A549 (cell line): ENCODE results near the gene TJP3. TPM values are rescaled to one million over a fixed set of nuclear protein-coding genes. Genes with fewer than 3 reads are reported as not detected.

Experiments used
- ATAC-seq, 2 experiments: fragments of 200-7000 bp in 1 of 2; fragments of >200 bp in 1 of 2; cut with Nextera tagmentation in 1 of 2; cut with Tn5 transposase in 1 of 2; 3 replicates each; pipeline versions ENCODE4 v1.8.0 to v1.9.1; 2018 to 2020; ENCODE audit warnings: mild to moderate bottlenecking in 1 of 2, moderate library complexity in 1 of 2
- CTCF ChIA-PET: fragments of 300-600 bp; sonication (Branson Sonifier 250); formaldehyde crosslinking; extraction: SDS; loops from one replicate; lab custom pipeline; 2021; ENCODE audit warnings: antibody characterized with exemption, inconsistent platforms; lab: Yijun Ruan, JAX
- POLR2A ChIA-PET: fragments of 350-600 bp; formaldehyde crosslinking; extraction: SDS; loops from one replicate; lab custom pipeline; 2021; ENCODE audit warnings: antibody characterized with exemption, inconsistent platforms; lab: Yijun Ruan, JAX
- DNase-seq, 2 experiments: peaks; one replicate each; pipeline versions ENCODE4 v3.0.0 to v3.0.0-alpha.2; 2011 to 2016; ENCODE audit warnings: low read depth in 1 of 2, low spot score in 1 of 2
- FAIRE-seq: peaks from 2 replicates; lab custom pipeline; 2011; peaks lifted over from hg19 to GRCh38; lab: Jason Lieb, UNC
- H3K27ac ChIP-seq, 2 experiments: fragments of >200 bp; sonication (Bioruptor Twin); formaldehyde crosslinking; 3 replicates each; pipeline ENCODE4 v1.5.1; 2016 to 2017
- H3K4me1 ChIP-seq: fragments of >200 bp; sonication (Bioruptor Twin); formaldehyde crosslinking; 3 replicates; pipeline ENCODE4 v1.6.1; 2016
- H3K4me2 ChIP-seq: fragments of >200 bp; sonication (Bioruptor Twin); formaldehyde crosslinking; 3 replicates; pipeline ENCODE4 v1.6.1; 2016
- H3K4me3 ChIP-seq: fragments of >200 bp; sonication (Bioruptor Twin); formaldehyde crosslinking; 3 replicates; pipeline ENCODE4 v1.5.1; 2016
- H3K9me3 ChIP-seq: fragments of >200 bp; sonication (Bioruptor Twin); formaldehyde crosslinking; 3 replicates; pipeline ENCODE4 v1.6.1; 2016
- BCL3 ChIP-seq: fragments of >200 bp; sonication (Bioruptor Twin); formaldehyde crosslinking; IDR thresholded peaks from 3 replicates; pipeline ENCODE4 v1.6.1; 2016
- CEBPB ChIP-seq, 2 experiments: fragments of >200 bp in 1 of 2; sonication (Bioruptor Twin) in 1 of 2; formaldehyde crosslinking in 1 of 2; IDR thresholded peaks; 2 replicates each; pipeline ENCODE4 v1.6.1; 2012 to 2016
- EP300 ChIP-seq, 2 experiments: fragments of >200 bp; sonication (Bioruptor Twin); formaldehyde crosslinking; IDR thresholded peaks; 2 replicates in 1 of 2; 3 replicates in 1 of 2; pipeline ENCODE4 v1.6.1; 2016 to 2017
- HOXB5 ChIP-seq: fragments of 250-450 bp; sonication (Bioruptor Pico); IDR thresholded peaks from 2 replicates; pipeline ENCODE4 v1.5.0; 2020; ENCODE audit warnings: mild to moderate bottlenecking, moderate library complexity
- MAX ChIP-seq: IDR thresholded peaks from 2 replicates; pipeline ENCODE4 v1.6.1; 2012
- MYC ChIP-seq: IDR thresholded peaks from 2 replicates; pipeline ENCODE4 v1.6.1; 2012; ENCODE audit warnings: mild to moderate bottlenecking, inconsistent platforms, low read length, improper control_type of control experiment, borderline replicate concordance
- NPAS2 ChIP-seq: fragments of 250-450 bp; sonication (Bioruptor Pico); IDR thresholded peaks from 2 replicates; pipeline ENCODE4 v1.8.0; 2022; ENCODE audit warnings: mild to moderate bottlenecking, moderate library complexity, borderline replicate concordance
- RAD21 ChIP-seq, 2 experiments: fragments of >200 bp in 1 of 2; sonication (Bioruptor Twin) in 1 of 2; formaldehyde crosslinking in 1 of 2; IDR thresholded peaks in 1 of 2; conservative IDR thresholded peaks in 1 of 2; 2 replicates in 1 of 2; 3 replicates in 1 of 2; pipeline ENCODE4 v1.6.1; 2012 to 2018; ENCODE audit warnings: inconsistent platforms in 1 of 2
- REST ChIP-seq: fragments of 200-600 bp; sonication (generic); IDR thresholded peaks from 2 replicates; pipeline ENCODE4 v1.6.1; 2016; ENCODE audit warnings: antibody characterized with exemption, mild to moderate bottlenecking, moderate library complexity
- ZC3H11A ChIP-seq: fragments of 450-650 bp; IDR thresholded peaks from 2 replicates; pipeline ENCODE4 v1.6.1; 2014; ENCODE audit warnings: antibody characterized with exemption, mild to moderate bottlenecking
- ZFP36 ChIP-seq: fragments of 450-650 bp; IDR thresholded peaks from 2 replicates; pipeline ENCODE4 v1.6.1; 2014; ENCODE audit warnings: borderline replicate concordance; ENCODE audit not compliant: partially characterized antibody
- WGBS: methylation state at CpG from one replicate; pipeline ENCODE4 v1.1.6; 2017; ENCODE audit errors: missing lambda C conversion rate; 5-methylcytosine and 5-hydroxymethylcytosine counted together
- polyA plus RNA-seq, 4 experiments: library from polyadenylated mRNA; depleted of rRNA in 3 of 4; stranded (reverse); fragments of >200 nt; fragmentation: RNase III in 1 of 4; extraction: RNeasy Plus Mini Kit Qiagen cat#74134 plus additional on column Dnase treatment in 1 of 4; gene quantifications; 2 replicates in 3 of 4; 3 replicates in 1 of 4; pipeline ENCODE4 v1.2.3, GENCODE V29; 2011 to 2017
- TF ChIP-seq, protein P1 (sequence below): fragments of 250-450 bp; sonication (Bioruptor Pico); IDR thresholded peaks from 2 replicates; pipeline ENCODE4 v1.5.0; 2021; ENCODE audit warnings: mild to moderate bottlenecking, moderate library complexity, borderline replicate concordance

The TJP3 gene
- polyA plus RNA-seq, 2 of the 4 experiments (the other 2 are of a cell fraction) = 1.5 to 2.3 TPM

- no peak for FAIRE-seq
- POLR2A ChIA-PET = interaction anchor here (0.6 kb wide), 1 partner anchor 209 kb away, joined by 7 read pairs; no protein-coding TSS in a partner anchor
These were observed 70.1 kb downstream of the TJP3 start for GRCh38 chr19:3778104-3778867.

DNA sequence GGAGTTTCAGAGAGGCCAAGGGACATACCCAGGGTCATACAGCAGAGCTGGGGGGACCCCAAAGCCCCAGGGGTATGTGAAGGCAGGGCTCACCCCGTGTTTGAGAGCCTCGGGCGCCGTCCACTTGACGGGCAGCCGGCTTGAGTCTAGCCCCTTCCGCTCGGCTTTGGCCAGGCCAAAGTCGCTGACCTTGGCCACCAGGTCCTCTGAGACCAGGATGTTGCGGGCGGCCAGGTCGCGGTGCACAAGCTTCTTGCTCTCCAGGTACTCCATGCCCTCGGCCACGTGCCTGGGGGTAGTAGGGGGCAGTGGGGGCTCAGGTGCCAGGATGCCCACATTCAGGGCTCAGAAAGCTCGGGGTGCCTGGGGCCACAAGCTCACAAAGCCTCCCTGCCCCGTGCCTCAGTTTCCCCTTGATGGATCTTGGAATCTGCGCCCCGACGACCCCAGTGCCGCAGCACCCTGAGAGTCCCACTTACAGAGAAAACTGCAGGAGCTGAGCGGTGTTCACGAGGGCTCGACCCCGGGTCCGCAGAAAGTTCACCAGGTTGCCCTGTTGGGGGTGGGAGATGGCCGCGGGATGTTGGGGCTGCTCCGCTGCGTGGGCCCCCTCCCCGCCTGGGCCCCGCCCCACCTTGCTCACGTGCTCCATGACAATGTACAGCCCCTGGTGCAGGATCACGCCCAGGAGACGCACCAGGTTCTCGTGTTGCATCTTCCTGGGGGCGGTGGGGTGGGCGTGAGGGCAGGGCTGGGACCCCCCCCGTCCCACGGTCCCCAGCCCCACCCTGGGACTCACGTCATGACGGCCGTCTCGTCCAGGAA, 70.9 kb downstream of the TJP3 start:
- TF ChIP-seq RAD21 (conservative IDR thresholded peaks at IDR 0.05 in 1 of 2, IDR thresholded peaks at IDR 0.05 in 1 of 2) (no peak), ZC3H11A (no peak), REST (no peak), MAX (no peak), NPAS2 (CRISPR knock-in tag) (no peak), HOXB5 (CRISPR knock-in tag) (no peak), CEBPB (IDR thresholded peaks at IDR 0.05) (no peak), MYC (no peak), BCL3 (no peak)
- TF ChIP-seq, protein P1, sequence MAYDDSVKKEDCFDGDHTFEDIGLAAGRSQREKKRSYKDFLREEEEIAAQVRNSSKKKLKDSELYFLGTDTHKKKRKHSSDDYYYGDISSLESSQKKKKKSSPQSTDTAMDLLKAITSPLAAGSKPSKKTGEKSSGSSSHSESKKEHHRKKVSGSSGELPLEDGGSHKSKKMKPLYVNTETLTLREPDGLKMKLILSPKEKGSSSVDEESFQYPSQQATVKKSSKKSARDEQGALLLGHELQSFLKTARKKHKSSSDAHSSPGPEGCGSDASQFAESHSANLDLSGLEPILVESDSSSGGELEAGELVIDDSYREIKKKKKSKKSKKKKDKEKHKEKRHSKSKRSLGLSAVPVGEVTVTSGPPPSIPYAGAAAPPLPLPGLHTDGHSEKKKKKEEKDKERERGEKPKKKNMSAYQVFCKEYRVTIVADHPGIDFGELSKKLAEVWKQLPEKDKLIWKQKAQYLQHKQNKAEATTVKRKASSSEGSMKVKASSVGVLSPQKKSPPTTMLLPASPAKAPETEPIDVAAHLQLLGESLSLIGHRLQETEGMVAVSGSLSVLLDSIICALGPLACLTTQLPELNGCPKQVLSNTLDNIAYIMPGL (CRISPR knock-in tag) = no peak
- peaks cover 19% of the 10 kb centered on the region for H3K9me3 ChIP-seq
- H3K27ac ChIP-seq = no peak overlapping the region
- ChIA-PET CTCF (interaction anchor here (1.8 kb wide), 1 partner anchor 14 kb away, joined by 5 read pairs; no protein-coding TSS in a partner anchor), POLR2A (interaction anchor here (0.6 kb wide), 1 partner anchor 208 kb away, joined by 7 read pairs; no protein-coding TSS in a partner anchor)
- no peaks in the 10 kb centered on the region for H3K4me1 ChIP-seq
- ATAC-seq (no peak; a peak in 1 of 6 replicates), FAIRE-seq (no peak), DNase-seq (no peak)
- no peak overlapping the region for H3K4me3 ChIP-seq
- 68% methylated on average over 16 of the region's 44 CpGs for WGBS
- H3K4me2 ChIP-seq = no peak overlapping the region

More at GRCh38 chr19:3778104-3778867, 70.1 kb downstream of the TJP3 start:
- ATAC-seq (peak; percentile 37 to 73; a peak in 3 of 6 replicates), DNase-seq (no peak)
- Histone ChIP-seq H3K27ac (no peak overlapping the region), H3K4me3 (no peak overlapping the region), H3K4me1 (no peaks in the 10 kb centered on the region), H3K9me3 (peaks cover 19% of the 10 kb centered on the region), H3K4me2 (no peak overlapping the region)
- TF ChIP-seq ZFP36 (peak; percentile 78), EP300 (IDR thresholded peaks at IDR 0.05) (no peak)
- CTCF ChIA-PET = interaction anchor here (1.8 kb wide), 1 partner anchor 15 kb away, joined by 5 read pairs; no protein-coding TSS in a partner anchor
- 42% methylated on average over 12 of the region's 37 CpGs for WGBS
